Measurements from ENCODE around the gene ANKLE1.

- TF ChIP-seq, protein P1, sequence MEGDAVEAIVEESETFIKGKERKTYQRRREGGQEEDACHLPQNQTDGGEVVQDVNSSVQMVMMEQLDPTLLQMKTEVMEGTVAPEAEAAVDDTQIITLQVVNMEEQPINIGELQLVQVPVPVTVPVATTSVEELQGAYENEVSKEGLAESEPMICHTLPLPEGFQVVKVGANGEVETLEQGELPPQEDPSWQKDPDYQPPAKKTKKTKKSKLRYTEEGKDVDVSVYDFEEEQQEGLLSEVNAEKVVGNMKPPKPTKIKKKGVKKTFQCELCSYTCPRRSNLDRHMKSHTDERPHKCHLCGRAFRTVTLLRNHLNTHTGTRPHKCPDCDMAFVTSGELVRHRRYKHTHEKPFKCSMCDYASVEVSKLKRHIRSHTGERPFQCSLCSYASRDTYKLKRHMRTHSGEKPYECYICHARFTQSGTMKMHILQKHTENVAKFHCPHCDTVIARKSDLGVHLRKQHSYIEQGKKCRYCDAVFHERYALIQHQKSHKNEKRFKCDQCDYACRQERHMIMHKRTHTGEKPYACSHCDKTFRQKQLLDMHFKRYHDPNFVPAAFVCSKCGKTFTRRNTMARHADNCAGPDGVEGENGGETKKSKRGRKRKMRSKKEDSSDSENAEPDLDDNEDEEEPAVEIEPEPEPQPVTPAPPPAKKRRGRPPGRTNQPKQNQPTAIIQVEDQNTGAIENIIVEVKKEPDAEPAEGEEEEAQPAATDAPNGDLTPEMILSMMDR (IDR thresholded peaks at IDR 0.05), result no peak
- TF ChIP-seq POLR2A (IDR thresholded peaks at IDR 0.05) (no peak), EP300 (IDR thresholded peaks at IDR 0.05) (no peak)
These were observed 37.3 kb downstream of the ANKLE1 start for GRCh38 chr19:17318966-17319365.

Data from tibial nerve (tissue), 4 donors.